ENCODE data around the gene RCSD1. TPM values are rescaled to one million over a fixed set of nuclear protein-coding genes. Genes with fewer than 3 reads are reported as not detected.

RCSD1 gene
- total RNA-seq, 2 donors from 2014 or later = 11.1 to 11.9 TPM

GRCh38 chr1:167641786-167642500 is 11.9 kb downstream of the RCSD1 start:
- Histone ChIP-seq H3K4me1 (ENCODE audit: control insufficient read depth in 1 of 2, low read depth in 2 of 2) (peaks cover 0 to under 1% of the 10 kb centered on the region in 2 donors), H3K27ac (no peak overlapping the region), H3K27me3 (replicated peaks; ENCODE audit: insufficient read depth) (no peaks in the 10 kb centered on the region), H3K9me3 (no peaks in the 10 kb centered on the region), H3K36me3 (no peaks in the 10 kb centered on the region), H3K4me3 (no peak overlapping the region)
- no peak for DNase-seq (ENCODE audit: low spot score)
- TF ChIP-seq CTCF (IDR thresholded peaks at IDR 0.05) = no peak
- ATAC-seq (ENCODE audit: insufficient number of reproducible peaks, low FRiP score, low read depth) = no peak

GRCh38 chr1:167642501-167642826 is 12.4 kb downstream of the RCSD1 start:
- ATAC-seq (ENCODE audit: insufficient number of reproducible peaks, low FRiP score, low read depth) (no peak), DNase-seq (ENCODE audit: low spot score) (no peak)
- Histone ChIP-seq H3K27ac (no peak overlapping the region), H3K4me3 (no peak overlapping the region), H3K9me3 (no peaks in the 10 kb centered on the region), H3K27me3 (replicated peaks; ENCODE audit: insufficient read depth) (no peaks in the 10 kb centered on the region), H3K36me3 (no peaks in the 10 kb centered on the region), H3K4me1 (ENCODE audit: control insufficient read depth in 1 of 2, low read depth in 2 of 2) (no peaks in the 10 kb centered on the region)
- no peak for TF ChIP-seq CTCF (IDR thresholded peaks at IDR 0.05)

GRCh38 chr1:167643441-167643840 is 13.4 kb downstream of the RCSD1 start:
- Histone ChIP-seq H3K9me3 (no peaks in the 10 kb centered on the region), H3K36me3 (no peaks in the 10 kb centered on the region), H3K27ac (no peak overlapping the region), H3K4me3 (no peak overlapping the region), H3K4me1 (ENCODE audit: control insufficient read depth in 1 of 2, low read depth in 2 of 2) (no peaks in the 10 kb centered on the region), H3K27me3 (replicated peaks; ENCODE audit: insufficient read depth) (no peaks in the 10 kb centered on the region)
- ATAC-seq (ENCODE audit: insufficient number of reproducible peaks, low FRiP score, low read depth) (no peak), DNase-seq (ENCODE audit: low spot score) (no peak)
- no peak for TF ChIP-seq CTCF (IDR thresholded peaks at IDR 0.05)

GRCh38 chr1:167644551-167644950 is 14.5 kb downstream of the RCSD1 start:
- Histone ChIP-seq H3K9me3 (no peaks in the 10 kb centered on the region), H3K36me3 (no peaks in the 10 kb centered on the region), H3K27me3 (replicated peaks; ENCODE audit: insufficient read depth) (no peaks in the 10 kb centered on the region), H3K4me1 (ENCODE audit: control insufficient read depth in 1 of 2, low read depth in 2 of 2) (peaks cover 0 to 10% of the 10 kb centered on the region in 2 donors), H3K27ac (no peak overlapping the region), H3K4me3 (no peak overlapping the region)
- DNase-seq (ENCODE audit: low spot score) (no peak), ATAC-seq (ENCODE audit: insufficient number of reproducible peaks, low FRiP score, low read depth) (no peak)
- TF ChIP-seq CTCF (IDR thresholded peaks at IDR 0.05) = no peak

GRCh38 chr1:167645140-167645541 is 15.1 kb downstream of the RCSD1 start:
- peaks cover under 1 to 15% of the 10 kb centered on the region in 2 donors for H3K4me1 ChIP-seq (ENCODE audit: control insufficient read depth in 1 of 2, low read depth in 2 of 2)
- ATAC-seq (ENCODE audit: insufficient number of reproducible peaks, low FRiP score, low read depth) (no peak), DNase-seq (ENCODE audit: low spot score) (no peak)
- H3K9me3 ChIP-seq = no peaks in the 10 kb centered on the region
- TF ChIP-seq CTCF (IDR thresholded peaks at IDR 0.05) = no peak
- no peaks in the 10 kb centered on the region for H3K27me3 ChIP-seq (replicated peaks; ENCODE audit: insufficient read depth)
- no peaks in the 10 kb centered on the region for H3K36me3 ChIP-seq
- H3K27ac ChIP-seq = no peak overlapping the region
- H3K4me3 ChIP-seq = no peak overlapping the region
